Articular chondrocyte of knee joint (primary cell): ENCODE results near the gene SNAI3. TPM values are rescaled to one million over a fixed set of nuclear protein-coding genes. Genes with fewer than 3 reads are reported as not detected.

Source experiments
- total RNA-seq: library from RNA; depleted of rRNA; stranded (reverse); fragments of >200 nt; gene quantifications from 2 replicates; pipeline ENCODE4 v1.2.3, GENCODE V29; 2012

The SNAI3 gene
- not detected in 2 replicates for total RNA-seq

GRCh38 chr16:88686439-88687253 is at the start of gene SNAI3:
Gene SNAI3 (minus strand): TSS chr16:88686507. CDS start chr16:88686406, 101 bp downstream.

GRCh38 chr16:88706229-88706964 is 20.1 kb upstream of the SNAI3 start, which contains the start of the genes CTU2 and RNF166:
Gene CTU2 (plus strand): TSS chr16:88706503. CDS start chr16:88706531, 28 bp downstream.
Gene RNF166 (minus strand): TSS chr16:88706408. CDS start chr16:88706325, 83 bp downstream.

GRCh38 chr16:88662843-88663606 is 23.3 kb downstream of the SNAI3 start, which contains the start of gene MVD:
Gene MVD (minus strand): TSS chr16:88663091. CDS start chr16:88663080, 11 bp downstream.

GRCh38 chr16:88650749-88651275 is 35.5 kb downstream of the SNAI3 start, which contains the start of gene CYBA:
Gene CYBA (minus strand): TSS chr16:88651053. CDS start chr16:88651013, 40 bp downstream.

GRCh38 chr16:88638323-88639230 is 47.7 kb downstream of the SNAI3 start, which contains the start of gene IL17C:
Gene IL17C (plus strand): TSS chr16:88638572. CDS start chr16:88638642, 70 bp downstream.

Other genes with a start within 250 kb of the SNAI3 start
- 0.78 and 2.2 TPM in 2 replicates for gene ZFPM1, start 233.2 kb downstream of the SNAI3 start, total RNA-seq
- gene ZC3H18, start 116.1 kb downstream of the SNAI3 start, total RNA-seq = 11.7 and 12.5 TPM in 2 replicates
- not detected in 2 replicates for gene IL17C, start 47.9 kb downstream of the SNAI3 start, total RNA-seq
- 162 and 191 TPM in 2 replicates for gene CYBA, start 35.5 kb downstream of the SNAI3 start, total RNA-seq
- 23.1 and 25.6 TPM in 2 replicates for gene MVD, start 23.4 kb downstream of the SNAI3 start, total RNA-seq
- 9.0 and 10.8 TPM in 2 replicates for gene RNF166, start 19.9 kb upstream of the SNAI3 start, total RNA-seq
- gene CTU2, start 20.0 kb upstream of the SNAI3 start, total RNA-seq = 10.5 and 12.0 TPM in 2 replicates
- gene PIEZO1, start 98.7 kb upstream of the SNAI3 start, total RNA-seq = 123 and 147 TPM in 2 replicates
- 5.4 and 7.6 TPM in 2 replicates for gene CDT1, start 117.3 kb upstream of the SNAI3 start, total RNA-seq
- 43.8 and 48.7 TPM in 2 replicates for gene APRT, start 125.4 kb upstream of the SNAI3 start, total RNA-seq
- gene GALNS, start 170.4 kb upstream of the SNAI3 start, total RNA-seq = 26.5 and 28.6 TPM in 2 replicates
- gene TRAPPC2L, start 170.6 kb upstream of the SNAI3 start, total RNA-seq = 50.2 TPM in 2 replicates
- gene PABPN1L, start 180.2 kb upstream of the SNAI3 start, total RNA-seq = not detected in 2 replicates